LNCAP (cell line): ENCODE data around the gene B9D1.

Source experiments
- CTCF ChIP-seq: fragments of 450-650 bp; IDR thresholded peaks from 2 replicates; pipeline ENCODE4 v1.5.1; 2017; ENCODE audit warnings: mild to moderate bottlenecking

The B9D1 gene

DNA sequence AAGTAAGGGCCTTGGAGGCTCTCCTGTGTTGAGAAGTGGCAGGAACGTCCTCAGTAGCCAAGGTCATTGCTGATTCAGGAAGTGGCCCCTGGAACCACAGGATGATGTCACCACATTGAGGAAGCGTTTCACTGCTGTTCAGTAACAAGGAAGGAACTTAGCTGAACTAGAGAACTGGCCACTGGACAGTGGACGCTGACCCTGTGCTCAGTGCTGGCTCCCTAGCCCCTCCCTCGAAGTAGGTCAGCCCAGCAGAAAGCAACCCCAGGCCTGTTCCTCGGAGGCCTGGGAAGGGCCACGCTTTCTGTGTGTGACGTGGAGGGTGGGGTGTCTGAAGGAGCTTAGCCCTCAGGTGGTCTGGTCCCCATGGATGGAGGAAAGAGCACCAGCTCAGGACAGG, 58.3 kb downstream of the B9D1 start:
- no peak for TF ChIP-seq CTCF

GRCh38 chr17:19303367-19303776, 59.2 kb downstream of the B9D1 start:
- no peak for TF ChIP-seq CTCF

- TF ChIP-seq CTCF, result no peak
Observed at GRCh38 chr17:19302791-19303331, 59.7 kb downstream of the B9D1 start.

GRCh38 chr17:19301973-19302372, 60.5 kb downstream of the B9D1 start:
- TF ChIP-seq CTCF, result no peak

- TF ChIP-seq CTCF, result no peak
Observed at GRCh38 chr17:19301274-19301951, 61.1 kb downstream of the B9D1 start.

- no peak for TF ChIP-seq CTCF
Observed at GRCh38 chr17:19299866-19300265, 62.7 kb downstream of the B9D1 start.

GRCh38 chr17:19299214-19299747, 63.2 kb downstream of the B9D1 start:
- TF ChIP-seq CTCF, result no peak
